Epithelial cell of esophagus (primary cell): Measurements from ENCODE around the gene PDLIM4.

Experiments used
- DNase-seq: peaks from one replicate; pipeline ENCODE4 v3.0.0; 2010; ENCODE audit warnings: low read depth
- H3K4me3 ChIP-seq: 2 replicates; pipeline ENCODE4 v1.5.1; 2011; ENCODE audit warnings: mild to moderate bottlenecking, low read length, control low read depth
- TF ChIP-seq, protein P1 (sequence below): IDR thresholded peaks from 2 replicates; pipeline ENCODE4 v1.5.1; 2011; ENCODE audit warnings: low read depth, mild to moderate bottlenecking, low read length, control low read depth, inconsistent platforms; ENCODE audit not compliant: insufficient read depth; ENCODE audit errors: missing control alignments

PDLIM4 gene

DNA sequence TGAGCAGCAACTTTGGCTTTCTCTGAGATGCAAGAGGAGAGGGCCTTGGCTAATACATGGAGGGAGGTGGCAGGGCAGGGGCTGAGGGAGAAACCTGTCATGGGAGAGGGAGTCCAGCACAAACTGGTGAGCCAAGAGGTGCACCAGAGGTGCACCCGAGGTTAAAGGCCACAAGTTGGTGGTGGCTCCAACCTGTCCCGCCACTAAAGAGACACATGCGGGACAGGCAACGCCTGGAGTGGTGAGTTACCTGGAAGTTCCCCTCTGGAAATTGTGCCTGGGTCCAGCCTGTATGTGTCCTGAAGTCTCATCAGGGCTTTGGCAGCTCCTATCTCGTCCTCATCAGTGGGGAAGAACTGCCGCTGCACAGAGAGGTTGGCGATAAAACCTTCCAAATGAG lies 43.8 kb upstream of the PDLIM4 start:
- TF ChIP-seq, protein P1, sequence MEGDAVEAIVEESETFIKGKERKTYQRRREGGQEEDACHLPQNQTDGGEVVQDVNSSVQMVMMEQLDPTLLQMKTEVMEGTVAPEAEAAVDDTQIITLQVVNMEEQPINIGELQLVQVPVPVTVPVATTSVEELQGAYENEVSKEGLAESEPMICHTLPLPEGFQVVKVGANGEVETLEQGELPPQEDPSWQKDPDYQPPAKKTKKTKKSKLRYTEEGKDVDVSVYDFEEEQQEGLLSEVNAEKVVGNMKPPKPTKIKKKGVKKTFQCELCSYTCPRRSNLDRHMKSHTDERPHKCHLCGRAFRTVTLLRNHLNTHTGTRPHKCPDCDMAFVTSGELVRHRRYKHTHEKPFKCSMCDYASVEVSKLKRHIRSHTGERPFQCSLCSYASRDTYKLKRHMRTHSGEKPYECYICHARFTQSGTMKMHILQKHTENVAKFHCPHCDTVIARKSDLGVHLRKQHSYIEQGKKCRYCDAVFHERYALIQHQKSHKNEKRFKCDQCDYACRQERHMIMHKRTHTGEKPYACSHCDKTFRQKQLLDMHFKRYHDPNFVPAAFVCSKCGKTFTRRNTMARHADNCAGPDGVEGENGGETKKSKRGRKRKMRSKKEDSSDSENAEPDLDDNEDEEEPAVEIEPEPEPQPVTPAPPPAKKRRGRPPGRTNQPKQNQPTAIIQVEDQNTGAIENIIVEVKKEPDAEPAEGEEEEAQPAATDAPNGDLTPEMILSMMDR: no peak
- no peak for DNase-seq
- no peak overlapping the region for H3K4me3 ChIP-seq

DNA sequence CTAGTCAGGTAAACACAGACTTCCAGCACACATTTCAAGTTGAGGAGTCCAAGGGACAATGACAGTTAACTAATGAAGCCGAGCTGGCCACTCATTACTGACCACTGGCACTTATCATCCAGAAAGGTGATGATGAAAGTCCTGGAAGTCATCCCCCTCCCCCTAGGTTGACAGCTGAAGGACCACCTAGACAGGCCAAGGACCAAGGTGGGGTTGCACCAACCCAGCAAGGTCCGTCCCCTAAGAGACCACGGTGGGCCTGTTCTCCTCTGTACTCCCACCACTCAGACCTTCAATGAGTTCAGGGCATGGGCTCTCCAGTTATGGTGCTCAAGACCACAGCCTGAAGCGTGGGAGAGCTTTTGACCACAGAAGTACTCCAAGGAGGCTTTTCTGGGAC lies 43.0 kb upstream of the PDLIM4 start:
- no peak for DNase-seq
- no peak overlapping the region for H3K4me3 ChIP-seq
- TF ChIP-seq, protein P1: no peak

DNA sequence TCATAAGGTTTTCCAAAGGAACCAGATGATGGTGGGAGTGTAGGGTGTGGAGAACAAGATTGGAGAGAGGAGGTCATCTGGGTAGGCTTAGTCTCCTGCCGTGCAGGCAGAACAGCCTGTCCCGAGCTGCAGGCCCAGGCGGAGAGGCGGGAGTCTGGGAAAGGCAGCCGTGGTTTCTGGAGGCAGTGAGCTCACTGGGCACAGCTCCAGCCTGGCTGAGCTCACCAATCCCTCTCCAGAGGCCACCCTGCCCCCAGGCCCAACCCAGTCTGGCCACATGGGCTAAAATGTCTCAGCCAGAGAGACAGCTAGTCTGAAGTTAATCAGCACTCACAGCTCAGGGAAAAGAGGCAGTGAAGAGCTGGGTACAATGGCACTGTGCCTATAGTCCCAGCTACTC lies 42.2 kb upstream of the PDLIM4 start:
- peak; percentile 99 for DNase-seq
- no peak overlapping the region for H3K4me3 ChIP-seq

DNA sequence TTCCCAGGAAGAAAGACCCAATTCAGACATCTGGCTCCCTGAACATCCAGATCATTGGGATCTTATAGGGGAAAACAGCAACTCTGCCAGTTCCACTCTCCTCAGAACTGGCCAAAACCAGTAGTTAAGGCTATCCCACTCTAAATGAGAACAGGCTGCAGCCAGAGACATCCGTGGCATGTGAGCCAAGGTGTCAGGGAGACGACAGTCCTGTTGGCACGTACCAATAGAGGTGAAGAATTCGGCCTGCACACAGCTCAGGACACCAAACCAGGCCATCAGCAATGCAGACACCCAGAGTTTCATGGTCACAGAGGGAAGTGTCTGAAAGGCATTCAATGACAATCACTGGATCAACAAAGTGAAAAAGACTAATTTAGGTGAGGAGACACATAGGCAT lies 39.2 kb upstream of the PDLIM4 start:
- no peak overlapping the region for H3K4me3 ChIP-seq
- no peak for DNase-seq
- TF ChIP-seq, protein P1: no peak

More for the DNA sequence above, 42.2 kb upstream of the PDLIM4 start:
- TF ChIP-seq, protein P1: no peak

DNA sequence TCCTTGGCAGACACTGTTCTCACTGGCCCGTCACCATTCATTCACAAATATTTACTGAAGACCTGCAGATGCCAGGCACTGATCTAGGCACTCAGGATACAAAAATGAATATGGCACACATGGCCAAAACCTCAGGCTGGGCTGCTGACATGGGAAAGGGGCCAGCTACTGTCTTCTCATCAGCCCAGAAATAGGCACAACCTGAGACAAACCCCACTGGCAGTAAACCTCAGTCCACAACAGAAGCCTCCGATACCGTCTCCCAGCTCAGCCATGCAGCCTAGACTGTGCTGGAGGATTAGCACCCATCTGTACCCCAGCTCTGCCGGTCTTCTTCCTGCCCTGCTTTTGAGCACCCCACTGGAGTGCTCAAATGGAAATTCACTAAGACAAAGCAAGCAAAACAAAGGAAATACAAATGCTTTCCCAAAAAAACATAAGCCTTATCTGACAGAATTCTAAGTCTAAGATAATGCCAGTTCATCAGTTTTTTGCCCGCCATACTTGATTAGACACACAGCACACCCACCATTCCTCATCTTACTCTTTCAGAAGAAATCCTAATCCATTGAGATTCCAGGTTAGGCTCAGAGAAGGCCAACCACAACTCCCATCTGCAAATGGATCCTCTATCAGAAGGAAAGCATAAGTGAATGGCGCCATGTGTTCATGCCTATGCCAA lies 38.1 kb upstream of the PDLIM4 start:
- no peak overlapping the region for H3K4me3 ChIP-seq
- no peak for DNase-seq
- TF ChIP-seq, protein P1: no peak

DNA sequence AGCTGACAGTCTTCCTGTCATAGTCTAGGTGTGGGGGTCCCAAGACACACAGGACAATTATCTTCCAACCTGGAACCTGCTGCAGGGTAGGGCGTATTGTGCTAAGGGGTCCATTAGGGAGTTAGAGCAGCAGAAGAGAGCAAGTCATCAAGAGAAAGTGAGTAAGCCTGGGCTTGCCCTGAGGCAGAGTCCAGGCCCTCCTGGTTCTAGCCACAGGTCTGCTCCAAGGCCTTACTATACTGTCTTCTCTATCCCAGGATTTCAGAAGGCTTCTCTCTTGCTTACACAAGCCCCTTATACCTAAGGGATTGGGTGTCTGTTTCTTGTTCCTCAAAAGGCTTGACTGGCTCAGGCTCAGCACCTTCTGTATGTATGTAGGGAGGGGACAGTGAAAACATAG lies 37.5 kb upstream of the PDLIM4 start:
- peak; percentile 36 for DNase-seq
- TF ChIP-seq, protein P1: no peak

DNA sequence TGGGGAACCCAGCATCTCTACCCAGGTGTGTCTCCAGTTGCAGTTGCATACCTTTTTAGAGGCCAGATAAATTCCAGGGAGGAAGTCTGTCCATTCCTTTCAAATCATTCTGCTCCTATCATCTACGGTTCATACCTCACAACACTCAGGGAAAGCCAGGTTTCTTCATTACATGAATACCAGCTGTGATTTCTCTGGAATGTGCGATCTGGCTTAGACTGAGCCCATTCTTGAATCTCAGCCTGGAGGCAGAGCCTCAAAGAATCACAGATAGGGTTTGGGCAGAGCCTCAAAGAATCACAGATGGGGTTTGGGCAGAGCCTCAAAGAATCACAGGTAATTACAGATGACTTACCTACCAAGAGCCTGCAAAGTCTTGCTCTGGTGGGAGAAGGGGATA lies 37.0 kb upstream of the PDLIM4 start:
- no peak overlapping the region for H3K4me3 ChIP-seq
- TF ChIP-seq, protein P1: no peak
- no peak for DNase-seq

More for the DNA sequence above, 37.5 kb upstream of the PDLIM4 start:
- no peak overlapping the region for H3K4me3 ChIP-seq
